Measurements from ENCODE around the gene NOPCHAP1.

NOPCHAP1 gene

DNA sequence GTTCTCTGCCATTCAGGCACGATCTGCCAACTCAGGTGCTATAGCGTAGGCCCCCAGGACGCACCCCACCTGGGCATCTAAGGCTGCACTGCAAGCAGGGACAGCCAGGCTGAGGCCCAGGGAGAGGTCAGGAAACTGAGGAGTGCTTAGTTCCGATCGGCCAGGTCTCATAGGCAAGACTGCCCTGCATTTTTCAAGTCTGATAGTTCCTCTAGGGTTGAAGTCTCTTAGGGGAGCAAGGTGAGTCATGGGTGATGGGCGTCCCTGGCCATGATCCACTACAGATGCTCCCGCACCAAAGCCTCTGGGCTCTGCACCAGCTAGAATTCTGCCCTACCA is 13.2 kb downstream of the NOPCHAP1 start:
- Histone ChIP-seq H3K36me3 (replicated peaks in 1 of 2; ENCODE audit: control insufficient read depth in 2 of 2, insufficient read depth in 2 of 2, low read length in 2 of 2) (peaks cover 20 to 99% of the 10 kb centered on the region in 2 donors), H3K23ac (ENCODE audit: low read depth, low read length, poor library complexity) (peak overlapping the region; percentile 8), H3K14ac (ENCODE audit: low read length) (no peak overlapping the region), H3K9ac (ENCODE audit: low read depth, low read length, poor library complexity) (no peak overlapping the region), H2BK120ac (ENCODE audit: low read depth, low read length) (no peak overlapping the region), H3K4me2 (ENCODE audit: insufficient read depth, low read length, poor library complexity, severe bottlenecking) (no peak overlapping the region), H3K9me3 (replicated peaks in 1 of 2; ENCODE audit: control insufficient read depth in 2 of 2, insufficient read depth in 1 of 2, low read depth in 1 of 2, low read length in 2 of 2) (peaks cover 2 to 14% of the 10 kb centered on the region in 2 donors), H4K91ac (ENCODE audit: low read depth, low read length, poor library complexity) (no peak overlapping the region), H2BK5ac (ENCODE audit: low read length) (peak overlapping the region; percentile 76), H2AFZ (ENCODE audit: low read length) (no peak overlapping the region), H3K79me1 (ENCODE audit: low read depth, low read length) (no peaks in the 10 kb centered on the region), H3K27ac (replicated peaks; ENCODE audit: low read length) (no peak overlapping the region), H3K27me3 (ENCODE audit: control insufficient read depth in 3 of 3, insufficient read depth in 3 of 3, low read depth in 1 of 3, low read length in 3 of 3) (no peaks in the 10 kb centered on the region), H2BK15ac (ENCODE audit: low read length) (no peak overlapping the region), H2AK5ac (ENCODE audit: low read depth, low read length) (no peak overlapping the region), H3K4ac (ENCODE audit: low read length) (no peak overlapping the region), H3K4me3 (ENCODE audit: low read length in 2 of 2) (no peak overlapping the region), H4K8ac (ENCODE audit: low read depth, low read length) (no peak overlapping the region), H3K18ac (ENCODE audit: low read length) (peak overlapping the region; percentile 67), H2BK12ac (ENCODE audit: low read length) (no peak overlapping the region), H3K4me1 (ENCODE audit: control insufficient read depth in 2 of 2, insufficient read depth in 1 of 2, low read depth in 1 of 2, low read length in 2 of 2) (no peaks in the 10 kb centered on the region)
- no peak for DNase-seq (ENCODE audit: low spot score)
- no CpG with 5 or more reads among the region's 7 CpGs for WGBS, 2 donors (ENCODE audit: extremely low coverage in 2 of 2, insufficient read length in 2 of 2, insufficient replicate concordance in 1 of 2)

- H2AFZ ChIP-seq (ENCODE audit: low read length): no peak overlapping the region
- H3K14ac ChIP-seq (ENCODE audit: low read length): no peak overlapping the region
- no peak overlapping the region for H3K18ac ChIP-seq (ENCODE audit: low read length)
- H3K4ac ChIP-seq (ENCODE audit: low read length): no peak overlapping the region
- H3K27ac ChIP-seq (replicated peaks; ENCODE audit: low read length): no peak overlapping the region
- H2BK120ac ChIP-seq (ENCODE audit: low read depth, low read length): no peak overlapping the region
- H3K9me3 ChIP-seq (replicated peaks in 1 of 2; ENCODE audit: control insufficient read depth in 2 of 2, insufficient read depth in 1 of 2, low read depth in 1 of 2, low read length in 2 of 2): peaks cover 2 to 16% of the 10 kb centered on the region in 2 donors
- no peak overlapping the region for H2AK5ac ChIP-seq (ENCODE audit: low read depth, low read length)
- no peak for DNase-seq (ENCODE audit: low spot score)
- H2BK5ac ChIP-seq (ENCODE audit: low read length): no peak overlapping the region
- no peak overlapping the region for H2BK12ac ChIP-seq (ENCODE audit: low read length)
- H3K27me3 ChIP-seq (ENCODE audit: control insufficient read depth in 3 of 3, insufficient read depth in 3 of 3, low read depth in 1 of 3, low read length in 3 of 3): no peaks in the 10 kb centered on the region
- no peak overlapping the region for H3K23ac ChIP-seq (ENCODE audit: low read depth, low read length, poor library complexity)
- no peak overlapping the region for H4K8ac ChIP-seq (ENCODE audit: low read depth, low read length)
- H3K79me1 ChIP-seq (ENCODE audit: low read depth, low read length): no peaks in the 10 kb centered on the region
- H2BK15ac ChIP-seq (ENCODE audit: low read length): no peak overlapping the region
- H3K36me3 ChIP-seq (replicated peaks in 1 of 2; ENCODE audit: control insufficient read depth in 2 of 2, insufficient read depth in 2 of 2, low read length in 2 of 2): peaks cover 16 to 99% of the 10 kb centered on the region in 2 donors
- H3K4me2 ChIP-seq (ENCODE audit: insufficient read depth, low read length, poor library complexity, severe bottlenecking): no peak overlapping the region
- no peak overlapping the region for H3K4me3 ChIP-seq (ENCODE audit: low read length in 2 of 2)
- no peak overlapping the region for H4K91ac ChIP-seq (ENCODE audit: low read depth, low read length, poor library complexity)
- H3K4me1 ChIP-seq (ENCODE audit: control insufficient read depth in 2 of 2, insufficient read depth in 1 of 2, low read depth in 1 of 2, low read length in 2 of 2): no peaks in the 10 kb centered on the region
- no peak overlapping the region for H3K9ac ChIP-seq (ENCODE audit: low read depth, low read length, poor library complexity)
Measured at GRCh38 chr12:105001476-105001875, 15.4 kb downstream of the NOPCHAP1 start.

- H3K23ac ChIP-seq (ENCODE audit: low read depth, low read length, poor library complexity): no peak overlapping the region
- no peak overlapping the region for H3K4ac ChIP-seq (ENCODE audit: low read length)
- H3K79me1 ChIP-seq (ENCODE audit: low read depth, low read length): no peaks in the 10 kb centered on the region
- no peak for DNase-seq (ENCODE audit: low spot score)
- no peak overlapping the region for H3K4me2 ChIP-seq (ENCODE audit: insufficient read depth, low read length, poor library complexity, severe bottlenecking)
- no peak overlapping the region for H3K27ac ChIP-seq (replicated peaks; ENCODE audit: low read length)
- H2AFZ ChIP-seq (ENCODE audit: low read length): no peak overlapping the region
- H3K4me3 ChIP-seq (ENCODE audit: low read length in 2 of 2): no peak overlapping the region
- peaks cover 0 to 16% of the 10 kb centered on the region in 2 donors for H3K9me3 ChIP-seq (replicated peaks in 1 of 2; ENCODE audit: control insufficient read depth in 2 of 2, insufficient read depth in 1 of 2, low read depth in 1 of 2, low read length in 2 of 2)
- H3K4me1 ChIP-seq (ENCODE audit: control insufficient read depth in 2 of 2, insufficient read depth in 1 of 2, low read depth in 1 of 2, low read length in 2 of 2): peaks cover 2 to 7% of the 10 kb centered on the region in 2 donors
- no peak overlapping the region for H4K8ac ChIP-seq (ENCODE audit: low read depth, low read length)
- H2BK15ac ChIP-seq (ENCODE audit: low read length): no peak overlapping the region
- no peak overlapping the region for H3K9ac ChIP-seq (ENCODE audit: low read depth, low read length, poor library complexity)
- no peak overlapping the region for H4K91ac ChIP-seq (ENCODE audit: low read depth, low read length, poor library complexity)
- H2BK120ac ChIP-seq (ENCODE audit: low read depth, low read length): no peak overlapping the region
- H2BK12ac ChIP-seq (ENCODE audit: low read length): no peak overlapping the region
- H3K14ac ChIP-seq (ENCODE audit: low read length): no peak overlapping the region
- peaks cover 5 to 38% of the 10 kb centered on the region in 2 donors for H3K36me3 ChIP-seq (replicated peaks in 1 of 2; ENCODE audit: control insufficient read depth in 2 of 2, insufficient read depth in 2 of 2, low read length in 2 of 2)
- no CpG with 5 or more reads among the region's 9 CpGs for WGBS, 2 donors (ENCODE audit: extremely low coverage in 2 of 2, insufficient read length in 2 of 2, insufficient replicate concordance in 1 of 2)
- no peak overlapping the region for H3K18ac ChIP-seq (ENCODE audit: low read length)
- no peaks in the 10 kb centered on the region for H3K27me3 ChIP-seq (ENCODE audit: control insufficient read depth in 3 of 3, insufficient read depth in 3 of 3, low read depth in 1 of 3, low read length in 3 of 3)
- H2AK5ac ChIP-seq (ENCODE audit: low read depth, low read length): no peak overlapping the region
- H2BK5ac ChIP-seq (ENCODE audit: low read length): no peak overlapping the region
Measured at GRCh38 chr12:105013892-105014291, 27.8 kb downstream of the NOPCHAP1 start.

GRCh38 chr12:105014603-105015002 is 28.5 kb downstream of the NOPCHAP1 start:
- H3K4me3 ChIP-seq (ENCODE audit: low read length in 2 of 2): no peak overlapping the region
- H3K9ac ChIP-seq (ENCODE audit: low read depth, low read length, poor library complexity): no peak overlapping the region
- peaks cover 5 to 38% of the 10 kb centered on the region in 2 donors for H3K36me3 ChIP-seq (replicated peaks in 1 of 2; ENCODE audit: control insufficient read depth in 2 of 2, insufficient read depth in 2 of 2, low read length in 2 of 2)
- H3K4ac ChIP-seq (ENCODE audit: low read length): no peak overlapping the region
- H3K14ac ChIP-seq (ENCODE audit: low read length): no peak overlapping the region
- no peaks in the 10 kb centered on the region for H3K79me1 ChIP-seq (ENCODE audit: low read depth, low read length)
- H3K4me2 ChIP-seq (ENCODE audit: insufficient read depth, low read length, poor library complexity, severe bottlenecking): no peak overlapping the region
- H2BK15ac ChIP-seq (ENCODE audit: low read length): no peak overlapping the region
- H4K91ac ChIP-seq (ENCODE audit: low read depth, low read length, poor library complexity): no peak overlapping the region
- no peak overlapping the region for H4K8ac ChIP-seq (ENCODE audit: low read depth, low read length)
- no peak for DNase-seq (ENCODE audit: low spot score)
- H3K4me1 ChIP-seq (ENCODE audit: control insufficient read depth in 2 of 2, insufficient read depth in 1 of 2, low read depth in 1 of 2, low read length in 2 of 2): peaks cover 2 to 10% of the 10 kb centered on the region in 2 donors
- no peak overlapping the region for H2AFZ ChIP-seq (ENCODE audit: low read length)
- H2AK5ac ChIP-seq (ENCODE audit: low read depth, low read length): no peak overlapping the region
- no peak overlapping the region for H2BK5ac ChIP-seq (ENCODE audit: low read length)
- no peak overlapping the region for H3K18ac ChIP-seq (ENCODE audit: low read length)
- no peak overlapping the region for H2BK120ac ChIP-seq (ENCODE audit: low read depth, low read length)
- H3K27ac ChIP-seq (replicated peaks; ENCODE audit: low read length): no peak overlapping the region
- H3K23ac ChIP-seq (ENCODE audit: low read depth, low read length, poor library complexity): no peak overlapping the region
- no CpG with 5 or more reads among the region's 2 CpGs for WGBS, 2 donors (ENCODE audit: extremely low coverage in 2 of 2, insufficient read length in 2 of 2, insufficient replicate concordance in 1 of 2)
- peaks cover 0 to 16% of the 10 kb centered on the region in 2 donors for H3K9me3 ChIP-seq (replicated peaks in 1 of 2; ENCODE audit: control insufficient read depth in 2 of 2, insufficient read depth in 1 of 2, low read depth in 1 of 2, low read length in 2 of 2)
- no peak overlapping the region for H2BK12ac ChIP-seq (ENCODE audit: low read length)
- no peaks in the 10 kb centered on the region for H3K27me3 ChIP-seq (ENCODE audit: control insufficient read depth in 3 of 3, insufficient read depth in 3 of 3, low read depth in 1 of 3, low read length in 3 of 3)

Measured in neuronal stem cell (in vitro differentiated cells).